NCI-H2171 (cell line): ENCODE measurements around the gene CLEC18A.
"Not testable (repeated sequence)": the region's sequence is repeated elsewhere in the genome, so short reads cannot be mapped to it uniquely, and the experiment has no call there.

Experiments used
- DNase-seq: peaks from one replicate; lab custom pipeline; 2025; lab: John Stamatoyannopoulos, UW

CLEC18A gene

GRCh38 chr16:69930117-69930776 is 20.9 kb upstream of the CLEC18A start:
- DNase-seq: no peak

- no peak for DNase-seq
Measured at GRCh38 chr16:69931631-69932030, 19.5 kb upstream of the CLEC18A start.

- DNase-seq: no peak
Measured at GRCh38 chr16:69932228-69932627, 18.9 kb upstream of the CLEC18A start.

- DNase-seq: no peak
Measured at GRCh38 chr16:69932691-69933392, 18.3 kb upstream of the CLEC18A start.

GRCh38 chr16:69934044-69934443 is 17.1 kb upstream of the CLEC18A start:
- no peak for DNase-seq

DNA sequence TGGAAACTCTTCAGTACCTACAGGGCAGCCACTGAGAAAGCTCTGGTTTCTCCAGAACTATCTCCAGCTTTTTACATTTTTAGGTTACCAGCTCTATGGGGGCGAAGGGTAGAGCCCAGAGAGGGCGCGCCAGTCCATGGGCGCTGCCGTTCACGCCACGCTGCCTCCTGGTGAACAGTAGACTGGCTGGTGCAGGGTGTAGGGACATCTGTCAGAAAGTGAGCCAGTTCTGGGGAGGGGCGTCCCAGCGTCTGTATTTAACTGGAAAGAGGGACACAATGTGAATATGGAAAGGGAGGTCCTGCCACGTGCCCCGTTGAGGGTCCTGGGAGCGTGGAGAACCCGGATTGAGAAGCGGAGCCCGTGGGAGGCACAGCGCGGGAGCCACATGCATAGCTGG is 16.4 kb upstream of the CLEC18A start:
- no peak for DNase-seq

DNA sequence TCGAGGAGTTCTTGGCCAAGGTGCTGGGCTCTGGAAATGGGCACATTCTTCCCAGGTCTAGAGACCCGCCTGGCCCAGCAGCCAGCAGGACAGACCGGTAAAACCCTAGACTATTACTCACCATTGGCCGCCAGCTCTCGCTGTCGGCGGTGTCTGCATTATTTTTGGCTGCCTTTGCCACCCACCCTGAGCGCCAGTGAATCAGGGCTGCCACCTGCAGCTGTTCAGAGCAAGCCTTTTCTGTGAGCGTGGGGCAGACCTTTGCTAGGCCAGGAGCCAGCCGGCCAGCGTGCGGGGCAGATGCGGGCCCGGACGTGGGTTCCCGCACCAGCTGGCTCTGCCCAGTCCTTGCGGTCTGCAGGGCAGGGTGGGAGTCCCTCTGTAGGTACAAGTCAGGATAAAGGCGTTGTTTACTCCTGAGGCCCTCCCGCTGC is 15.8 kb upstream of the CLEC18A start:
- DNase-seq: no peak

- no peak for DNase-seq
Measured at GRCh38 chr16:69935740-69936139, 15.4 kb upstream of the CLEC18A start.

DNA sequence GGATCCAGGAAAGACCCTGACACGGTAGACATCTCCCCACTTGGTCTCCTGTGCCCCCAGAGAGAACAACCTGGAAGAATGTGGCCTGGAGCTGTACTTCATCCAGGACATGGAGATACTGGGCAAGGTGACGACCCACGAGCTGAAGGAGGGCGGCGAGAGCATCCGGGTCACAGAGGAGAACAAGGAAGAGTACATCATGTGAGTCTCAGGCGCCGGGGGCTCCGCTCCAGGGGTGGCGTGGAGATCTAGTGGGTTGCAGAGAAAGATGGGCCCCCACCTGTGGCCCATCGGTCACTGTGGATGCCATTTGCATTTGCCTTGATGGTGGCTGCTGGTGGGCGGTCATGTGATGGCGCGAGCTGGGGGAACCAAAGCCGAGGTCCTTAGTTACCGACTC is 14.9 kb upstream of the CLEC18A start:
- no peak for DNase-seq

DNA sequence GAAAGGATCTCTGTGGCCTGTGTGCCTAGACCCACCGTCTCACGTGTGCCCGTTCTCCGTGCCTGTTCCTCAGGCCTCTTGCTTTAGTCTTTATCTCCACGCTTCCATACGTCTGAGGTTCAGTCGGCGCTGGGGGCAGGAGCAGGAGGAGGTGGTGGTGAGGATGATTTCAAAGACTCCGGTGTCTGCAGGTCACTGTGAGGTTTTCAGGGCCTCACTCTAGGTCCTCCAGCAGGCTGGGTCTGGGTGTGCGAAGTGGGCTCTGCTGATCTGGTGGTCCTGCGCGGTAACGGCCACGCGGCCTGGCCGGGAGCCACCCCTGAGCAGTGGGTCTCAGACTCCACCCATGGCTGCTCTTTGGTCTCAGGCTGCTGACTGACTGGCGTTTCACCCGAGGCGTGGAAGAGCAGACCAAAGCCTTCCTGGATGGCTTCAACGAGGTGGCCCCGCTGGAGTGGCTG is 14.4 kb upstream of the CLEC18A start:
- DNase-seq: no peak

GRCh38 chr16:69937465-69937951 is 13.6 kb upstream of the CLEC18A start:
- no peak for DNase-seq

DNA sequence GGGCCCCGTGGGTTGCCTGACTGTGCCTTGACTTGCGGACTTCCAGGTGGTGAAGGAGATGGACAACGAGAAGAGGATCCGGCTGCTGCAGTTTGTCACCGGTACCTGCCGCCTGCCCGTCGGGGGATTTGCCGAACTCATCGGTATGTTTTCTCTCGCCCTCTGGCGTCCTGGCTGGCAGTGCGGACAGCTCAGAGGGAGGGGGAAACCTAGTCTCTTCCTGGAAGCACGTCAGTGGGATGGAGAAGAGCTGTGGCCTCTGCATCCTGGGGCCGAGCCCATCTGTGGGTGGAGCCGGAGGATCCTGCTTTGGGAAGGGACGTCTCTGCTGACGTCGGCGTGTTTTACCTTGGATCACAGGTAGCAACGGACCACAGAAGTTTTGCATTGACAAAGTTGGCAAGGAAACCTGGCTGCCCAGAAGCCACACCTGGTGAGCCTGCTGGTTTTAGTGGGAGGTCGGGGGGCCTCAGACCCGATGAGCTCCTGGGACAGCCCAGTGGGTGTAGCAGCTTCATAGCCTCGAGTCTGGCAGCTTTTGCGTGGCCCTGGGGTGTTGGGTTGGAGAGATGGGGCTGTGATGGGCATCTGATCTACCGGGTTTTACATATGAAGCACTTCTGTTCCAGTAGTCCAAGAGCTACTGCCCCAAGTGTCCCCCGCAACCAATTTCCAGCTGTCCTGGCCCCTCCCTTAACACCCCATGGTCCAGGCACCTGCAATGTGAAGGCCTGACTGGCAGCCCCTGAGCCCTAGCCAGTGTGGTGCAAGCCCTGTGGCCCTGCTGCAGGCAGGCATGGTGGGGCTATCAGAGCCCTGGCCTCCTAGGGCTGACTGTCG is 11.9 kb upstream of the CLEC18A start:
- DNase-seq: no peak

DNA sequence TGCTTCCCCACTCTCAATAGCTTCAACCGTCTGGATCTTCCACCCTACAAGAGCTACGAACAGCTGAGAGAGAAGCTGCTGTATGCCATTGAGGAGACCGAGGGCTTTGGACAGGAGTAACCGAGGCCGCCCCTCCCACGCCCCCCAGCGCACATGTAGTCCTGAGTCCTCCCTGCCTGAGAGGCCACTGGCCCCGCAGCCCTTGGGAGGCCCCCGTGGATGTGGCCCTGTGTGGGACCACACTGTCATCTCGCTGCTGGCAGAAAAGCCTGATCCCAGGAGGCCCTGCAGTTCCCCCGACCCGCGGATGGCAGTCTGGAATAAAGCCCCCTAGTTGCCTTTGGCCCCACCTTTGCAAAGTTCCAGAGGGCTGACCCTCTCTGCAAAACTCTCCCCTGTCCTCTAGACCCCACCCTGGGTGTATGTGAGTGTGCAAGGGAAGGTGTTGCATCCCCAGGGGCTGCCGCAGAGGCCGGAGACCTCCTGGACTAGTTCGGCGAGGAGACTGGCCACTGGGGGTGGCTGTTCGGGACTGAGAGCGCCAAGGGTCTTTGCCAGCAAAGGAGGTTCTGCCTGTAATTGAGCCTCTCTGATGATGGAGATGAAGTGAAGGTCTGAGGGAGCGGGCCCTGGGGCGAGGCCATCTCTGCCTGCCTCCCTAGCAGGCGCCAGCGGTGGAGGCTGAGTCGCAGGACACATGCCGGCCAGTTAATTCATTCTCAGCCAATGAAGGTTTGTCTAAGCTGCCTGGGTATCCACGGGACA is 11.1 kb upstream of the CLEC18A start:
- DNase-seq: no peak

DNA sequence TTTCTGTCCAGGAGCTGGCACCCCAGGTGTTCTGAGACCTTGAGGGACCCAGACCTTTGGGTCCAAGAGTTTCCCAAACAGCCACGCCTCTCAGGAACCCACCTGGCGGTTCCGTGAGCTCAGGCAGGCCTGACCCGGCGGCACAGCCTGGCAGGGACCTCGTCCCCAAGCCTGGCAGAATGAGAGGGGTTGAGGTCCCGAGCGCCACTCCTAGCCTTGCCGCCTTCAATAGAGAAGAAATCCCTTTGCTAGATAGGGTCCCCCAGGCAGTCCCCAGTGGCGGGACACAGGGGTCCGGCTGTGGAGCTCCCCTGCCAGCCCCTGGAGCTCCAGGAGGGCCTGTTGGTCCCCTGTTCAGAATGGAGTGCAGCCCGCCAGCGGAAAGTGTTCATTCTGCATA is 10.5 kb upstream of the CLEC18A start:
- no peak for DNase-seq

DNA sequence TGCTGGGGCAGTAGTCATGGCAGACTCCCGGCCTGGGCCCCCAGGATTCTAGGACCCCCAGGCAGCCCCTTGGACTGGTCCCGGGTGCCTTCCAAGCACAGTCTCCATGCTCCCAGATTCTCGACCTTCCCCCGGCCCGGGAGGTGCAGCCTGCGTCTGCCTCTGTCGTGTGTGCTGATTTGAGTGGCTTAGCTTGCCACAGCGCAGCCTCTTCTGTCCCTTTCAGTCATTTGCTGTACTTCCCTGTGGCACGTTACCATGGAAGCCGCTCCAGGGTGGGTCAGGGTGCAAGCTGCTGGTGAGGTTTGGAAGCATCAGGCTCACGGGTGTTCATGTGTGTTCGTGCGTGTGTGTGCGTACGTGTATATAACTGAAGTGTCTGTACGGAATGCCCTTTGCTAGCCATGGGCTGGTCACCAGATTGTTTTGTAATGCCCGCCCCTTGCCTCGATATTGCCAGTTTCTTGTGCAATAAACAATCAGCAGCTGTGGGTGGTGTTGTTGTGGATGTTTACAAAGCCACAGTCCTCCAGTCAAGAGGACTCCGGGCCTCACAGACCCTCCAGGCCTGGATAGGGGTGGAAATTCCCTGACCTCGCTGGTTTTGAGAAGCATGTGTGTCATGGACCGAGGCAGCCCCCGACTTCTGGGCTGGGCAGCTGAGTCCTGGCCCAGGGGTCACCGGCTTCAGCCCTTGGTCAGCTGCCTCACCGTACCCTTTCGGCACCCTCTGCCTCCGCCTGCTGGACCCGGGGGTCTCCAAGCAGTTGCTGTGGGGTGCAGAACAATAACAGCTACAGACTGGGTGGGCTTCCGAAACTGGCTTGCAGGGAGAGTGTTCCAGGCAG is 9.7 kb upstream of the CLEC18A start:
- DNase-seq: no peak

- DNase-seq: peak; percentile 26
Measured at GRCh38 chr16:69942099-69942491, 9.0 kb upstream of the CLEC18A start.

DNA sequence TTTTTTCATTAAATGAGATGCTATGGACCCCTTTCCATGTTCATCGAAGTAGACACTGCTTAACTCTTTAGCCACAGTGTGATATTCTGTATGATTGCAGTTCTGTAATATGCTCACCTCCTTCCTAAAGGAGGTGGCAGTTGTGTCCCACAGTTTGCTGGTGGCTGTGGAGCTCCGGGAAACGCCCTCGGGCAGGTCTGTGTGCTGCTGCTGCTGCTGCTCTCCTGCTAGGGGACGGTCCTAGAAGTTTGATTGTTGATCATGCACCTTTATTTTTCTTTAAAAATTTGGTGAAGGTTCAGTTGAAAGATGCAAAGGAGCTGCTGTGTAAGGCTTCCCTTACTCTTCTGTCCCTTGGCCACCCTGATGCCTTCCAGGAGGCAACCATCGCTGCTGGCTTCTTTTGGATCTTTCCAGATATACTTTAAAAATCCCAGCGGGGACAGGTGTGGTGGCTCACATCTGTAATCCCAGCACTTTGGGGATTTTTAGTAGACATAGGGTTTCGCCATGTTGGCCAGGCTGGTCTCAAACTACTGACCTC is 8.4 kb upstream of the CLEC18A start:
- no peak for DNase-seq

DNA sequence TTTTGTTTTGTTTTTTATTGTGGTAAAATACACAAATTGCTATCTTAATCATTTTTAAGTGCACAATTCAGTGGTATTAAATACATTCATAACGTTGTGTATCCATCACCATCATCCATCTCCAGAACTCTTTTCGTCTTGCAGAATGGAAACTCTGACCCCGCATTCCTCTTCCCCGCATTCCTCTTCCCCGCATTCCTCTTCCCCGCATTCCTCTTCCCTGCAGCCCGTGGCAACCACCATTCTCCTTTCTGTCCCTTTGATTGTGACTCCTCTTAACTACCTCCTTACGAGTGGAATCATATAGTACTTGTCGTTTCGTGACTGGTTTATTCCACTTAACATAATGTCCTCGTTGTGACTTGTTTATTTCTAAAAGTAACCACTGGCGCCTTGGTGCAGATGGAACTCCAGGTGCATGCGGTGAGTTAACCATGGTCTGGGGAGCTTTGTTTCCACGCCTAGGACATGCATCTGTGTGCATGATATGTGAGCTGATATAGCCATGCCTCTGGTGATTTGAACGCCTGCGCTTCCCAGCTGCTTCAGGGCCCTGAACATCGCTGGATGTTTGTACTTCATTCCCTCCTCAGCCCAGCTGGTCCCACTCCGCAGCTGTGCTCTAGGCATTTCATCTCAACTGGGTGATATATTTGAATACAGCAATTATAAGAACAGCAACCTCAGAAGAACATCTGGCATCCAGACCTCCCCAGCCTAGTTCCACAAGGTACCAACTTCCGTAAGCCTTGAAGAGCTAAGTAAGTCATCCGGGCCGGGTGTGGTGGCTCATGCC is 7.7 kb upstream of the CLEC18A start:
- DNase-seq: not testable (repeated sequence)

GRCh38 chr16:69950411-69950810 is 723 bp upstream of the CLEC18A start:
- DNase-seq: not testable (repeated sequence)

- DNase-seq: not testable (repeated sequence)
Measured at GRCh38 chr16:69951672-69952031, 518 bp downstream of the CLEC18A start.
